ENCODE data around the gene APOL6. TPM values are rescaled to one million over a fixed set of nuclear protein-coding genes. Genes with fewer than 3 reads are reported as not detected.

APOL6 gene
- total RNA-seq, 2 experiments from 2014 or later, result 34.3 to 35.5 TPM

- Mint-ChIP-seq H3K27ac (no peak overlapping the region), H3K9me3 (ENCODE audit: low read depth) (no peaks in the 10 kb centered on the region), H3K27me3 (no peaks in the 10 kb centered on the region), H3K4me3 (no peak overlapping the region), H3K36me3 (ENCODE audit: low read depth) (no peaks in the 10 kb centered on the region), H3K4me1 (peaks cover 4% of the 10 kb centered on the region)
- ChIA-PET CTCF (no interaction called here), POLR2A (no interaction called here)
- DNase-seq, result no peak
- intact Hi-C loops (cut with DNase I, micrococcal nuclease), result no loop called here
- no peak for ATAC-seq
Observed at GRCh38 chr22:35641494-35642120, 6.6 kb upstream of the APOL6 start.

- CTCF ChIA-PET, result interaction anchor here (1.6 kb wide), 1 partner anchor 15 kb away, joined by 4 read pairs; no protein-coding TSS in a partner anchor
- Mint-ChIP-seq H3K36me3 (ENCODE audit: low read depth) (no peaks in the 10 kb centered on the region), H3K4me3 (no peak overlapping the region), H3K4me1 (peaks cover 11% of the 10 kb centered on the region), H3K9me3 (ENCODE audit: low read depth) (no peaks in the 10 kb centered on the region), H3K27ac (no peak overlapping the region), H3K27me3 (no peaks in the 10 kb centered on the region)
- intact Hi-C loops (cut with DNase I, micrococcal nuclease), result no loop called here
- no peak for ATAC-seq
- no peak for DNase-seq
- POLR2A ChIA-PET, result no interaction called here
Observed at GRCh38 chr22:35642305-35642741, 5.9 kb upstream of the APOL6 start.

GRCh38 chr22:35643991-35644390 lies 4.3 kb upstream of the APOL6 start:
- ATAC-seq (no peak), DNase-seq (no peak)
- Mint-ChIP-seq H3K36me3 (ENCODE audit: low read depth) (peaks cover 4% of the 10 kb centered on the region), H3K27me3 (no peaks in the 10 kb centered on the region), H3K9me3 (ENCODE audit: low read depth) (no peaks in the 10 kb centered on the region), H3K27ac (peak overlapping the region; percentile 16), H3K4me3 (no peak overlapping the region), H3K4me1 (peaks cover 18% of the 10 kb centered on the region)
- ChIA-PET POLR2A (no interaction called here), CTCF (interaction anchor here (1.6 kb wide), 2 partner anchors 9 to 17 kb away, joined by 4 read pairs; no protein-coding TSS in a partner anchor)
- intact Hi-C loops (cut with DNase I, micrococcal nuclease), result no loop called here

DNA sequence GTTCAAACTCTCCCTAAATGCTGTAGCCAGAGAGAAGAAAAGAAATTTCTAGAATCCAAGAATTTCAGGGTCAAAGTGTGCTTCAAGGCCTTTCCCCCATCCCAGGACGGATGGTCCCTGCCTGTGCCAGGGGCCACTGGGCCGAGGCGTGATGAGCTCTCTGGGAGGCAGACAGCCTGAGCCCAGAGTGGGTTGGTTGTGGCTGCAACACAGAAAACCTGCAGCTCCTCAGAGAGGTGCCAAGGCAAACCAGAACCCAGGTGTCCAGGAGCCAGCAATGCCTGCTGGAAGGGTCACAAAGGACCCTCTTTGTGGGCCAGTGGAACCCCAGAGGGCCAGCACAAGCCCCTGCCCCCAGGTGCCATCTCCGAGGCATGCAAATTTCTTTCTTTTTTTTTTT lies 2.6 kb upstream of the APOL6 start:
- ATAC-seq (no peak), DNase-seq (no peak)
- no peaks in the 10 kb centered on the region for H3K9me3 Mint-ChIP-seq (ENCODE audit: low read depth)
- CTCF ChIA-PET, result interaction anchor here (0.7 kb wide), 1 partner anchor 1130 kb away, joined by 4 read pairs; no protein-coding TSS in a partner anchor
- no peak overlapping the region for H3K4me3 Mint-ChIP-seq
- no peaks in the 10 kb centered on the region for H3K27me3 Mint-ChIP-seq
- intact Hi-C loops (cut with DNase I, micrococcal nuclease), result loop anchor here in 1 of 2 experiments (5.0 kb wide), 2 partner anchors 382 to 512 kb away; partner anchors contain the start of gene RBFOX2
- H3K4me1 Mint-ChIP-seq, result peaks cover 27% of the 10 kb centered on the region
- POLR2A ChIA-PET, result interaction anchor here (0.7 kb wide), 1 partner anchor 26 kb away, joined by 3 read pairs; no protein-coding TSS in a partner anchor
- H3K27ac Mint-ChIP-seq, result no peak overlapping the region
- peaks cover 19% of the 10 kb centered on the region for H3K36me3 Mint-ChIP-seq (ENCODE audit: low read depth)

DNA sequence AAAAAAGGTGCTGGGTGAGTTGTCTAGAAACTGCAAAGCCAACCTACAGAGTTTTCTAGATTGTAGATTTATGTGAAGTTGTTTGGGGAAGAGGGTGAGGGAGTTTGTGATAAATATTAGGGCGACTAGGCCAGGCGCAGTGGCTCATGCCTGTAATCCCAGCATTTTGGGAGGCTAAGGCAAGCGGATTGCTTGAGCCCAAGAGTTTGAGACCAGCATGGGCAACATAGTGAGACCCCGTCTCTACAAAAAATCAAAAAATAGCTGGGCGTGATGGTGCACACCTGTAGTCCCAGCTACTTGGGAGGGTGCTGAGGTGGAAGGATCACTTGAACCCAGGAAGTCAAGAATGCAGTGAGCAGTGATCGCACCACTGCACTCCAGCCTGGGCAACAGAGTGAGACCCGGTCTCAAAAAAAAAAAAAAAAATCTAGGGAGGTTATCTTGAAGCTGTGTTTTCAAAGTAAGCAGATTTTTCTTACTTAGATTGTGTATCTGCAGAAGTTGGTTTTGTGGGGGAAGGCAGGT lies 844 bp downstream of the APOL6 start:
- CTCF ChIA-PET, result interaction anchor here (0.7 to 1.4 kb wide), 6 partner anchors 16 to 475 kb away, joined by 3 to 8 read pairs (median 4); no protein-coding TSS in a partner anchor
- ATAC-seq, result peak; percentile 3

DNA sequence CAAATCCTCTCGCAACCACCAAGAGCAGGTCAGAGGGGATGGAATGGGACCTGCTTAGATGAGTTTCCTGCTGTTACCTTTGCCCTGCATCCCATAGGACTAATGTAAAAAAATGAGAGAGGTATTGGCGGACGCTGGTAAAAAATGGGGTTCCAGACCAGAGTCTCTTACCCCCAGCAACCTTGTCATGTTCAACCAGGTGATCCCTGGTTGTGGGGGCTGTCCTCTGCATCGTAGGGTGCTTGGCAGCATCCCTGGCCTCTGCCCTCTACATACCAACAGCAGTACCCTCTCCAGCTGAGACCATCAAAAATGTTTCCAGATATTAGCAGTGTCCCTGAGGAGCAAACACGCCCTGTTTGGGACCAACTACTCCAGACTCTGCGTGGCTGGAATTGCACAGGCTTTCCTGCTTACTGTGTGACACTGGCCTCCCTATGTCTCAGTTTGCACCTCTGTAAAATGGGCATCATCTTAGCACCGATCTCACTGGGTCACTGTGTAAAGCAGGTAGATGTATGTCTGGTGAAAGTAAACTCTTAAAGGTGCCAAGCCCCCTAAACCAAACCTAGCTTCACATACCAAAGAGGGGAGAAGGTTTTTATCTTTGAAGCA lies 1.5 kb downstream of the APOL6 start:
- H3K9me3 Mint-ChIP-seq (ENCODE audit: low read depth), result peaks cover 2% of the 10 kb centered on the region
- CTCF ChIA-PET, result interaction anchor here (0.7 to 1.2 kb wide), 3 partner anchors 17 to 475 kb away, joined by 3 to 4 read pairs (median 3); no protein-coding TSS in a partner anchor
- no peak for DNase-seq
- no peak for ATAC-seq
- H3K4me3 Mint-ChIP-seq, result peak overlapping the region; percentile 90
- no peaks in the 10 kb centered on the region for H3K27me3 Mint-ChIP-seq
- intact Hi-C loops (cut with DNase I, micrococcal nuclease), result loop anchor here (2.0 to 5.0 kb wide), 4 partner anchors 13 to 508 kb away; partner anchors contain the start of gene RBFOX2 (in 1 of the 2)
- POLR2A ChIA-PET, result interaction anchor here (0.6 to 2.8 kb wide), 2 partner anchors 12 to 397 kb away, joined by 4 to 13 read pairs; no protein-coding TSS in a partner anchor
- peak overlapping the region; percentile 100 for H3K27ac Mint-ChIP-seq
- peaks cover 48% of the 10 kb centered on the region for H3K4me1 Mint-ChIP-seq
- H3K36me3 Mint-ChIP-seq (ENCODE audit: low read depth), result peaks cover 51% of the 10 kb centered on the region

More for the DNA sequence above, 844 bp downstream of the APOL6 start:
- POLR2A ChIA-PET, result interaction anchor here (0.6 to 2.8 kb wide), 3 partner anchors 12 to 396 kb away, joined by 4 to 15 read pairs (median 13); no protein-coding TSS in a partner anchor
- H3K27ac Mint-ChIP-seq, result peak overlapping the region; percentile 100
- H3K4me1 Mint-ChIP-seq, result peaks cover 43% of the 10 kb centered on the region
- peaks cover 49% of the 10 kb centered on the region for H3K36me3 Mint-ChIP-seq (ENCODE audit: low read depth)
- DNase-seq, result no peak
- no peaks in the 10 kb centered on the region for H3K27me3 Mint-ChIP-seq
- H3K9me3 Mint-ChIP-seq (ENCODE audit: low read depth), result peaks cover 2% of the 10 kb centered on the region
- H3K4me3 Mint-ChIP-seq, result peak overlapping the region; percentile 90
- intact Hi-C loops (cut with DNase I, micrococcal nuclease), result loop anchor here (2.0 to 5.0 kb wide), 4 partner anchors 14 to 508 kb away; partner anchors contain the start of gene RBFOX2 (in 1 of the 2)

DNA sequence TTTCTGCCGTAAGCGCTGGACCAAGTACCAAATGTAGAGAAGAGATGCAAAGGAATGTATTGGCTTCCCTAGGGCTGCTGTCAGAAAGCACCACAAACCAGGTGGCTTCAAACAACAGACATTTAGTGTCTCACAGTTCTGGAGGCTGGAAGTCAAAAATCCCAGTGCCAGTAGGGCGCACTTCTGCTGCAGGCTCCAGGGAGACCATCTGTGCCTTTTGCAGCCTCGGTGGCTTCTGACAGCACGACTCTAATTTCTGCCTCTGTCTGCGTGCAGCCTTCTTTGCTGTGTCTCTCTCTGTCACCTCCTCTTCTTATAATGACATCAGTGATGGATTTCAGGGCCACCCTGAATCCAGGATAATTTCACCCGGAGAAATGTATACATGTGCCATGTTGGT lies 2.8 kb downstream of the APOL6 start:
- CTCF ChIA-PET, result no interaction called here
- Mint-ChIP-seq H3K27me3 (no peaks in the 10 kb centered on the region), H3K4me1 (peaks cover 58% of the 10 kb centered on the region), H3K36me3 (ENCODE audit: low read depth) (peaks cover 62% of the 10 kb centered on the region), H3K9me3 (ENCODE audit: low read depth) (peaks cover 2% of the 10 kb centered on the region), H3K4me3 (peak overlapping the region; percentile 90), H3K27ac (peak overlapping the region; percentile 72)
- intact Hi-C loops (cut with DNase I, micrococcal nuclease), result no loop called here
- ATAC-seq (no peak), DNase-seq (no peak)
- POLR2A ChIA-PET, result no interaction called here

DNA sequence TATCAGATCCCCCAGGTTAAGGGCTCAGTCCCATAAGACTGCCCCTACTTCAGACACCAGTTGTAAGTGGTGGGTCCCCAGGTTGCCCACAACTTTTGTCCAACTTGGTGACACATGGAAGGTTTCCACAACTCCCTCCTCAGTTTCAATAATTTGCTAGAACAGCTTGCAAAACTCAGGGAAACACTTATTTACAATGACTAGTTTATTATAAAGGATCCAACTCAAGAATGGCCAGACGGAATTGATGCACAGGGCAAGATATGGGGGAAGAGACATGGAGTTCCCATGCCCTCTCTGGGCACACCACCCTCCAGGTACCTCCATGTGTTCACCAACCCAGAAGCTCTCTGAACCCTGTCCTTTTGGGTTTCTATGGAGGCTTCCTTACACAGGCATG lies 5.6 kb downstream of the APOL6 start:
- intact Hi-C loops (cut with DNase I, micrococcal nuclease), result no loop called here
- Mint-ChIP-seq H3K4me3 (no peak overlapping the region), H3K27ac (peak overlapping the region; percentile 3), H3K4me1 (peaks cover 66% of the 10 kb centered on the region), H3K36me3 (ENCODE audit: low read depth) (peaks cover 87% of the 10 kb centered on the region), H3K9me3 (ENCODE audit: low read depth) (peaks cover 9% of the 10 kb centered on the region), H3K27me3 (no peaks in the 10 kb centered on the region)
- ChIA-PET POLR2A (no interaction called here), CTCF (no interaction called here)
- DNase-seq (no peak), ATAC-seq (no peak)

DNA sequence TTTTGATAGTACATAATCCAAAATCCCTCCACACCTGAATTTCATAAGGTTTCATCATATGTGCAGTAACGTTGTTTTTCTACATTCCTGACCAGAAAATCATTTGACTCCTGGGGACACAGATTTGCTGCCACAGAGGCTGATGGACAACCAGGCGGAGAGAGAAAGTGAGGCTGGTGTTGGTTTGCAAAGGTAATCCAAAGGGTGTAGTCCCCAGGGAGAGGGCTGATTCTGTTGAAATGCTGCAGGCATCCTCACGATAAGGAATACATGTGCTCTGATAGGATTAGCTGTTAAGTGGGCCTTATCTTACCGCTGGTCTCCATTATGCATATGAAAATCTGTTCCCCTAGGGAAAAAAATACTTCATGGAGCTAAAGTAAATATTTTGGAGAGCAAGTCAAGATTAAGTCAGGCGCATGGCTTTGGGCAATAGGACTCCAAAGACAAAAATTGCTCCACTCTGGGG lies 8.1 kb downstream of the APOL6 start:
- no peak overlapping the region for H3K4me3 Mint-ChIP-seq
- H3K27me3 Mint-ChIP-seq, result no peaks in the 10 kb centered on the region
- ChIA-PET CTCF (no interaction called here), POLR2A (interaction anchor here (0.6 kb wide), 1 partner anchor 358 kb away, joined by 3 read pairs; no protein-coding TSS in a partner anchor)
- H3K36me3 Mint-ChIP-seq (ENCODE audit: low read depth), result peaks cover 88% of the 10 kb centered on the region
- intact Hi-C loops (cut with DNase I, micrococcal nuclease), result no loop called here
- peaks cover 14% of the 10 kb centered on the region for H3K9me3 Mint-ChIP-seq (ENCODE audit: low read depth)
- peak overlapping the region; percentile 39 for H3K27ac Mint-ChIP-seq
- ATAC-seq, result no peak
- H3K4me1 Mint-ChIP-seq, result peaks cover 73% of the 10 kb centered on the region
- no peak for DNase-seq

- intact Hi-C loops (cut with DNase I, micrococcal nuclease), result no loop called here
- Mint-ChIP-seq H3K27ac (peak overlapping the region; percentile 80), H3K27me3 (no peaks in the 10 kb centered on the region), H3K4me1 (peaks cover 84% of the 10 kb centered on the region), H3K9me3 (ENCODE audit: low read depth) (peaks cover 15% of the 10 kb centered on the region), H3K36me3 (ENCODE audit: low read depth) (peaks cover 90% of the 10 kb centered on the region), H3K4me3 (no peak overlapping the region)
- DNase-seq, result no peak
- CTCF ChIA-PET, result interaction anchor here (0.7 kb wide), 1 partner anchor 21 kb away, joined by 3 read pairs; no protein-coding TSS in a partner anchor
- POLR2A ChIA-PET, result no interaction called here
- ATAC-seq, result no peak
Observed at GRCh38 chr22:35657571-35658312, 9.5 kb downstream of the APOL6 start.
